HFF-Myc (cell line): ENCODE measurements around the gene CELSR3.

ENCODE experiments used
- DNase-seq: peaks from one replicate; pipeline ENCODE4 v3.0.0-alpha.2; 2011; ENCODE audit warnings: low read depth; ENCODE audit errors: extremely low read depth
- H3K4me3 ChIP-seq: replicated peaks from 2 replicates; pipeline ENCODE4 v1.5.1; 2011; ENCODE audit warnings: low read depth, mild to moderate bottlenecking, control low read depth, low read length
- TF ChIP-seq, protein P1 (sequence below): IDR thresholded peaks from 2 replicates; pipeline ENCODE4 v1.5.1; 2012; ENCODE audit warnings: mild to moderate bottlenecking, low read depth, low read length, control low read depth; ENCODE audit errors: missing control alignments

Gene CELSR3

DNA sequence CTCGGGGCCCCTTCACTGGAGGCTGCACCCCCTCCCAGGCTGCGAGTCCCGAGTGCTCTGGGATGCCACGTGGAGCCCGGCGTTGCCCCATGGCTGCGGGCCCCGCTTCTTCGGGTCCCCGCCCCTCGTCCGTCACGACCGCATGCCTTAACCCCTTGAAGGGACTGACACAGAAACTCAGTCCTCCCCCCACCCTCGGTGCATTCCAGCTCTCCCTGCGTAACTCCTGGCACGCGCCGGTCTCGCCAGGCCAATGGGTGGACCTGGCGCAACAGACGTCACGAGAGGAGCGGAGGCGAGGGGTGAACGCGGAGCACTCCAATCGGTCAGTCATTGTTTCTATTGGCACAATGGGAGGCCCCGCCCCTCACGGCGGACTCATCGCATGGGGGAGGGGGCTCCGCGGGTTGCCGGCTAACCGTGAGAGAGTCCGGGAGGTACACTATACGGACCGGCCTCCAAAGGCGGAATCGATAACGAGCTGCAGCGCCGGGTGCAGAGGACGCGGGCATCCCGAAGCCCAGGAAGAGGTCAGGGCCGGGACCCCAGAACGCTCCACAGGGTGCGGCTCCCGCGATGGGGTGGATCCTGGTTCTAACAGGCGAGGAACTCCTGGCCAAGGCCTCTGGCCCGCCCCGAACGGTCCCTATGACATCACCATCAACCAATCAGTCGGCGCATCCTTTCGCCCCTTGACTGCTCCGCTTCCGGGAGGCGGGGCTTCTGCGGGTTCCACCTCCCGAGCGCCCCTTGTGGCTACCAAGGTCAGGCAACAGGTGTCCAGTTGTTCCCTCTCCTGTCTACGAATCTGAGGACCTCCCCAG is 1.0 kb upstream of the CELSR3 start:
- TF ChIP-seq, protein P1, sequence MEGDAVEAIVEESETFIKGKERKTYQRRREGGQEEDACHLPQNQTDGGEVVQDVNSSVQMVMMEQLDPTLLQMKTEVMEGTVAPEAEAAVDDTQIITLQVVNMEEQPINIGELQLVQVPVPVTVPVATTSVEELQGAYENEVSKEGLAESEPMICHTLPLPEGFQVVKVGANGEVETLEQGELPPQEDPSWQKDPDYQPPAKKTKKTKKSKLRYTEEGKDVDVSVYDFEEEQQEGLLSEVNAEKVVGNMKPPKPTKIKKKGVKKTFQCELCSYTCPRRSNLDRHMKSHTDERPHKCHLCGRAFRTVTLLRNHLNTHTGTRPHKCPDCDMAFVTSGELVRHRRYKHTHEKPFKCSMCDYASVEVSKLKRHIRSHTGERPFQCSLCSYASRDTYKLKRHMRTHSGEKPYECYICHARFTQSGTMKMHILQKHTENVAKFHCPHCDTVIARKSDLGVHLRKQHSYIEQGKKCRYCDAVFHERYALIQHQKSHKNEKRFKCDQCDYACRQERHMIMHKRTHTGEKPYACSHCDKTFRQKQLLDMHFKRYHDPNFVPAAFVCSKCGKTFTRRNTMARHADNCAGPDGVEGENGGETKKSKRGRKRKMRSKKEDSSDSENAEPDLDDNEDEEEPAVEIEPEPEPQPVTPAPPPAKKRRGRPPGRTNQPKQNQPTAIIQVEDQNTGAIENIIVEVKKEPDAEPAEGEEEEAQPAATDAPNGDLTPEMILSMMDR = peak; percentile 78
- H3K4me3 ChIP-seq = peak overlapping the region; percentile 38
- peak; percentile 85 for DNase-seq

DNA sequence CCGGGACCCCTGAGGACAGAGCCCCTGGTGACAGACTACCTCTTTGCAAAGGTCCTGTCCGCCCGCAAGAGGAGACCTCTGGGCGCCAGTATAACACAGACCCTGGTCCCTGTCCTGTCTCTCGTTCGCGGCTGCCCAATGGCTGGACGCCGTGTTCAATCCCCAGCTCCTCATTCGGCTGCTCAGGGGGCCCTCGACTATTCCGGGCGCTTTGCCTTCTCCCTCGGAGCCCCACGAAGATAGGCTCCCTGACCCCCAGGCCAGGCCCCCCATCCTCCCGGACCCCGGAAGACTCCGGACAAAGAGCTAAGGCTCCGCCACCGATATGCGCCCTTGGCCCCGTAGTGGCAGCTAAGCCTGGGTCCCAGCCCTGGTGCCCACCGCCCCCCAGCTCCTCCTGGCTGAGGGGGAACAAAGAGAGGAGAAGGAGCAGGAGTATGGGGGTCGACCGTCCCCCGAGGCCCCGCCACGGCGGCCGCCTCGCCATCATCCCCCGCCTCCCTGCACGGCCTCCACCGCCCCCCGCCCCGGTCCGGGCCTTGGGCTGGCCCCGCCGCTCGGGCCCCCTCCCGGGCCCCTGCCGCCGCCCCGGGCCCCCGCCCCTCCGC is 437 bp downstream of the CELSR3 start:
- H3K4me3 ChIP-seq = peak overlapping the region; percentile 38; the same call in 1 of the 2 replicates
- no peak for DNase-seq
- TF ChIP-seq, protein P1 = no peak

DNA sequence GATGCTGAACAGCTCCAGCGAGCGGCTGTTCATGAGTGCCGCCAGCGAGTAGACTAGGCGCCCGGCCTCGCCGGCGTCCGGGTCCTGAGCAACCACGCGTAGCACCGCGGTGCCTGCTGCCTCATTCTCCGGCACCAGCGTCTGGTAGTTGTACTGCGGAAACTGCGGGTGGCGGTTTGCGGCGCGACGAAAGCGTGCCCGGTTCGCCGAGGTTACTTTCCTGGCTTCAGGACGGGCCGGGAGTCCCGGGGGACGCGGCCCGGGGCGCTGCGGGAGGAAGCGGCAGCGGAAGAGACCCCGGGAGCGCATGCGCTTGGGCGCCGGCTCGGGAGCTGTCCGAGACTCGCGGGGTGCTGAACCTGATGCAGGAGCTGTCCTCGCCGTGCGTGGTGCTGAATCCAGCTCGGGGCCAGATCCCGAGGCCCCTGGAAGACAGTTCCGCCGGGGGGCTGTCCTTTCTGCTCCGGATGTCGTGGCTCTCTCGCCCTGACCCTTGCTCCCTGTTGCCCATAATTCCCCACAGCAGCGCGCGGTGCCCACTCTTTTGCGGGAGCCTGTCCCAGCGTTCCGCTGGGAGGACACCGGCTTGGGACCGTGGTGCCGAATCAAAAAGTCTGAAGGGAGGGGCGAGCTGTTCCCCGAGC is 1.1 kb downstream of the CELSR3 start:
- TF ChIP-seq, protein P1 = no peak
- peak overlapping the region; percentile 32 for H3K4me3 ChIP-seq
- DNase-seq = no peak

DNA sequence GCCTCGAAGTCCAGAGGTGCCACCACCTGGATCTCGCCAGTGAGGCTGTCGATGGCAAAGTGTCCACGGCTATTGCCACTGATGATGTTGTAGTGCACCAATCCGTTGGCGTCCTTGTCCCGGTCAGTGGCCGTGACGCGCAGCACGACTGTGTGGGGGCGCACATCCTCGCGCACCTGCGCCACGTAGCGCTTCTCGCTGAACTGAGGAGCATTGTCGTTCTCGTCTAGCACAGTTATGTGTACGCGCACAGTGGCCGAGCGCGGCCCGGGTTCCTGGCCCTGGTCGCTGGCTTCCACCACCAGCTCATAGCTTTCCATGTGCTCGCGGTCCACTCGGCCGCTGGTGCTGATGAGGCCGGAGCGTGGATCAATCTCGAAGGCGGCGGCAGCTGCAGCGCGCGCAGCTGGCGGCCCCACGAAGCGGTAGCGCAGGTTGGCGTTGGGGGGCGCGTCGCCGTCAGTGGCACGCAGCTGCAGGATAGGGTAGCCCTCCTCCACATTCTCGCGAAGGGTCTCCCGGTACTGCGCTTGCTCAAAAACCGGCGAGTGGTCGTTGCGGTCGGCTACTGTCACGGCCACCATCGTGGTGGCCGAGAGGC is 1.8 kb downstream of the CELSR3 start:
- no peak for DNase-seq
- TF ChIP-seq, protein P1 = no peak
- H3K4me3 ChIP-seq = no peak overlapping the region

DNA sequence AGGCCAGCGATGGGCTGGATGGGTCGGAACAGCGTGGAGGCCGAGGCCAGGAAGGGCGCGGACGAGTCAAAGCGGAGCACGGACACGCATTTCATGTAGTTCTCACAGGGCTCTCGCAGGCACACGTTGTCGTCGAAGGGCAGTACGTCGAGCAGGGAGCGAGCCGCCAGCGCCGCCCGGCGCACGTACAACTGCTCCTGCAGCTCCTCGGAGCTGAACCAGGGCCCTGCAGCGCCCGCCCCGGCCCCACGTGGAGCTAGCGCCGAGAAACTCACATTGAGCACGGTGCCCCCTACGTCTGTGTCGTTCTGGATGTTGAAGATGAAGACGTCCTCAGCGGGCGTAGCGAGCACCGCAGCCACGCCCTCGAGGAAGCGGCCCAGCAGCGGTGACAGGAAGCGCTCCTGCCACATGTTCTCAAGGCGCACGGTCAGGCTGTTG is 5.8 kb downstream of the CELSR3 start:
- DNase-seq = no peak
- peak overlapping the region; percentile 31; the same call in 1 of the 2 replicates for H3K4me3 ChIP-seq
- TF ChIP-seq, protein P1 = no peak

DNA sequence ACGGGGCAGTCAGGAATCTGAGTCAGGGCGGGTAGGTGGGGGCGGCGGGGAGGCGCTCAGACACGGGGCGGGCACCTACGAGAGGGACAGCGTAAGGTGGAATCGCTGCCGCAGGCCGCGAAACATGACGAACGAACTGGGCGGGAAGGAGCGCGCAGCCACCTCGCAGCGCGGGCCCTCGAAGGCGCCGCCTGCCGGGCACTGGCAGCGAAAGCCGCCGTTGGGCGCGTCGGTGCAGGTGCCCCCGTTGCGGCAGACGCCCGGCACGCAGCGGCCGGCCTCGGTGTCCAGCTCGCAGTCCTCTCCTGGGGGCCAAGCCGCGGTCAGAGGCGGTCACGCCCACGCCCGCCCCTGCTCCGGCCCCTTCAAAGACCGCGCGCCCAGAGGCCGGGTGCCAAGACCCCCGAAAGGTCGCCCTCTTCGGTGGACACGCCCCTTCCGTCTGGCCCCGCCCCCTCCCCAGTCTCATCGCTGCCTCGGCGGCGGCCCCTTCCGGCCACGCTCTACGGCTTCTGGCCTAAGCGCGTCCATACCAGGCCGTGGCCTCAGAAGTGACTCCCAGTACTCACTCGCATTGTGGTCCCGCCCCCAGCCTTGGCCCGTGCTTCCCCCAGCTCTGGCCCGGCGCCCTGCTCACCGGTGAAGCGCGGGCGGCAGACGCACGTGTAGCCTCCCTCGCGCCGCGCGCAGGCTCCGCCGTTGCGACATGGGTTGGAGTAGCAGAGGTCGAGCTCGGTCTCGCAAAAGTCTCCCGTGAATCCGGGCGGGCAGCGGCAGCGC is 6.4 kb downstream of the CELSR3 start:
- TF ChIP-seq, protein P1 = peak; percentile 57
- DNase-seq = no peak

More for the DNA sequence above, 6.4 kb downstream of the CELSR3 start:
- H3K4me3 ChIP-seq = peak overlapping the region; percentile 31
